Measurements from ENCODE around the gene STK33. TPM values are rescaled to one million over a fixed set of nuclear protein-coding genes. Genes with fewer than 3 reads are reported as not detected.

The STK33 gene
- total and polyA plus RNA-seq, 2 of the 13 experiments (the other 11 are each of a cell fraction or from before 2014, with no cell fraction given), result 2.7 to 12.6 TPM

DNA sequence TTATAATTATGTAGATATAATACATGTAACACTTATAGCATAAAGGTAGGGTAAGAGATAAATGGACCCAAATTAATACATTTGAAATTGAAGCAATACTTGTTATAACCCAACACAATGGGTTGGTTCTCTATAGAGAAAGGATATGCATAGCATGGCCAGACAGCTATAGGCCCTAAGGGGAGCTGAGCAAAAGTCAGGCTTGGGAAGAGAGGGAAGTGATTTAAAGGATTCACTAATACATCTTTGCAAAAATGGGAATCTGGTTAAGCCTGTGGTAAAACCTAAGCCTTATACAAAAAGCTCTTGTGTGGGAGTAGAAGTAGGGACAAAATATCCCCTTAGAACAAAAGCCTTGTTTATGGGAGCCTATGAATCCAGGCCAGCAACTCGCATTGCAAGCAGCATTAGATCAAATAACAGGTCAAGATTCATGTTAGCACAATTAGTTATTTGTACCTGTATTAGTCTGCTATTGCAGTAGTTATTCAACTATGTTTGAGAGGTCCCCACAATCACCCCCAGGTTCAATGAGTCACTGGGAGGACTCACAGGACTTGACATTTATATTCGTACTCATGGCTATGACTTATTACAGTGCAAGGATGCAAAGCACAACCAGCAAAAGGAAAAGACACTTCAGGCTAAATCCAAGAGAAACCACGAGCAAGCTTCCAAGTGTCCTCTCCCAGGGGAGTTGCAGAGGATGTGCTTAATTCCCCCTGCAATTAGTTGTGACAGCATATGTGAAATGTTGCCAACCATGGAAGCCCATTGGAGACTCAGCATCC, 185.7 kb downstream of the STK33 start:
- in situ Hi-C loops (cut with HindIII; ENCODE audit: extremely low pct_ligation_motif_present, low pct_unique_long_range_greater_than_20kb), result no loop called here
- Histone ChIP-seq H3K79me2 (ENCODE audit: insufficient read depth, low read length) (no peaks in the 10 kb centered on the region), H3K9me3 (ENCODE audit: low read length) (no peaks in the 10 kb centered on the region), H2AFZ (ENCODE audit: low read length) (no peak overlapping the region), H4K20me1 (ENCODE audit: insufficient read depth, low read length) (no peaks in the 10 kb centered on the region), H3K4me3 (replicated peaks in 1 of 3; ENCODE audit: insufficient read depth in 1 of 3, low read depth in 2 of 3, low read length in 3 of 3) (no peak overlapping the region), H3K9ac (ENCODE audit: insufficient read depth, low read depth, low read length) (no peak overlapping the region), H3K27me3 (ENCODE audit: control insufficient read depth in 1 of 2, insufficient read depth in 2 of 2, low read length in 2 of 2) (no peaks in the 10 kb centered on the region), H3K27ac (ENCODE audit: extremely low read length, insufficient read depth, low read length) (no peak overlapping the region), H3K4me2 (ENCODE audit: low read depth, low read length) (no peak overlapping the region), H3K36me3 (replicated peaks in 1 of 2; ENCODE audit: control insufficient read depth in 1 of 2, insufficient read depth in 2 of 2, low read length in 2 of 2) (no peaks in the 10 kb centered on the region), H3K4me1 (ENCODE audit: insufficient read depth, low read length) (no peaks in the 10 kb centered on the region)
- TF ChIP-seq TFAP4 (IDR thresholded peaks at IDR 0.05; ENCODE audit: borderline replicate concordance, low read depth) (no peak), HOXA9 (CRISPR knock-in tag; IDR thresholded peaks at IDR 0.05; ENCODE audit: borderline replicate concordance) (no peak), AGO1 (IDR thresholded peaks at IDR 0.05; ENCODE audit: low read depth, low read length, poor library complexity, severe bottlenecking) (no peak), ZNF484 (CRISPR knock-in tag; IDR thresholded peaks at IDR 0.05; ENCODE audit: borderline replicate concordance, low read depth) (no peak), RORA (CRISPR knock-in tag; IDR thresholded peaks at IDR 0.05) (no peak), ARID3A (IDR thresholded peaks at IDR 0.05; ENCODE audit: low read depth, low read length) (no peak), NCOA2 (CRISPR knock-in tag; IDR thresholded peaks at IDR 0.05) (no peak), CBX5 (CRISPR knock-in tag; IDR thresholded peaks at IDR 0.05; ENCODE audit: borderline replicate concordance) (no peak), GFI1 (CRISPR knock-in tag; IDR thresholded peaks at IDR 0.05; ENCODE audit: borderline replicate concordance) (no peak), ZNF121 (CRISPR knock-in tag; IDR thresholded peaks at IDR 0.05) (no peak), ZNF616 (CRISPR knock-in tag; IDR thresholded peaks at IDR 0.05; ENCODE audit: low read depth) (no peak)
- TF ChIP-seq, protein P1, sequence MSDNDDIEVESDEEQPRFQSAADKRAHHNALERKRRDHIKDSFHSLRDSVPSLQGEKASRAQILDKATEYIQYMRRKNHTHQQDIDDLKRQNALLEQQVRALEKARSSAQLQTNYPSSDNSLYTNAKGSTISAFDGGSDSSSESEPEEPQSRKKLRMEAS (IDR thresholded peaks at IDR 0.05), result no peak
- 25% methylated on average over 2 of the region's 3 CpGs for WGBS (ENCODE audit: low lambda C conversion rate)
- DNase-seq (ENCODE audit: low spot score) (no peak), FAIRE-seq (no peak), ATAC-seq (no peak)
- POLR2A ChIA-PET, result no interaction called here
- no TSS peak for BruUV-seq (replicated peaks)
- CTCF ChIA-PET (ENCODE audit: low intra/inter-chr PET ratio, low total read pairs), result no interaction called here
- intact Hi-C loops (cut with micrococcal nuclease; ENCODE audit: unreplicated experiment), result no loop called here
